Neutrophil (primary cell): Measurements from ENCODE around the gene TRIM2.

Experiments
- H3K27ac ChIP-seq: fragments of 200-600 bp; sonication (generic); 2 replicates; pipeline ENCODE4 v1.5.1; 2016; ENCODE audit warnings: mild to moderate bottlenecking, moderate library complexity
- H3K27me3 ChIP-seq: fragments of 200-600 bp; sonication (generic); 2 replicates; pipeline ENCODE4 v1.6.0; 2016; ENCODE audit warnings: mild to moderate bottlenecking
- H3K36me3 ChIP-seq: fragments of 200-600 bp; sonication (generic); 2 replicates; pipeline ENCODE4 v1.5.1; 2017
- H3K4me1 ChIP-seq, 2 experiments: fragments of 200-600 bp in 1 of 2; sonication (generic) in 1 of 2; 1 replicate in 1 of 2; 2 replicates in 1 of 2; pipeline versions ENCODE4 v1.5.1 to v1.6.1; 2013 to 2016; ENCODE audit warnings: low read depth in 1 of 2, low read length in 1 of 2, mild to moderate bottlenecking in 1 of 2, moderate library complexity in 1 of 2; ENCODE audit not compliant: control insufficient read depth in 1 of 2, insufficient read depth in 1 of 2
- H3K4me3 ChIP-seq, 2 experiments: fragments of 200-600 bp in 1 of 2; sonication (generic) in 1 of 2; 1 replicate in 1 of 2; 2 replicates in 1 of 2; pipeline ENCODE4 v1.5.1; 2013 to 2016; ENCODE audit warnings: low read depth in 1 of 2, low read length in 1 of 2, mild to moderate bottlenecking in 1 of 2, moderate library complexity in 1 of 2
- H3K9me3 ChIP-seq: fragments of 200-600 bp; sonication (generic); 2 replicates; pipeline ENCODE4 v1.5.1; 2016
- TF ChIP-seq, protein P1 (sequence below): fragments of 200-600 bp; sonication (generic); IDR thresholded peaks from 2 replicates; pipeline ENCODE4 v1.5.1; 2016; ENCODE audit warnings: antibody characterized with exemption

TRIM2 gene

DNA sequence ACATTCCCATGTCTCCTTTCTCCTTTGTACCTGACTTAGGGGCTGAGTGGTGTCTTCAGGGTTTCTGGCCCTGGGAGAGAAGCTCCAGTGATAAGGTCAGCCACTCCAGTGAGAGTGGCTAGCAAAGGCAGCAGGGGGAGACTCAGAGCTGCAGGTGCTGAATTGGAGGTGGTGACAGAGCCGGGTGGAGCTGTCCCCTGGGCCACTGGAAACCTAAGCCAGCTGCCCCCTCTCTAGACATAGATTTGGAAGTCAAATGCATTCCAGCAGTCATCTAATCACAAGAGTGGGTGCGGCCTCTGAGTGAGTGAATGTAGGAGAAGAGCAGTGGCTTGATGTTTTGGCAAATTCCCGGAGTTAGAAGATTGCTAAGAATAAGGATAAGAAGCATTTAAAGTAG, 28.5 kb downstream of the TRIM2 start:
- Histone ChIP-seq H3K27ac (no peak overlapping the region), H3K27me3 (peaks cover 30% of the 10 kb centered on the region), H3K4me1 (no peaks in the 10 kb centered on the region), H3K9me3 (no peaks in the 10 kb centered on the region), H3K4me3 (no peak overlapping the region), H3K36me3 (no peaks in the 10 kb centered on the region)
- TF ChIP-seq, protein P1, sequence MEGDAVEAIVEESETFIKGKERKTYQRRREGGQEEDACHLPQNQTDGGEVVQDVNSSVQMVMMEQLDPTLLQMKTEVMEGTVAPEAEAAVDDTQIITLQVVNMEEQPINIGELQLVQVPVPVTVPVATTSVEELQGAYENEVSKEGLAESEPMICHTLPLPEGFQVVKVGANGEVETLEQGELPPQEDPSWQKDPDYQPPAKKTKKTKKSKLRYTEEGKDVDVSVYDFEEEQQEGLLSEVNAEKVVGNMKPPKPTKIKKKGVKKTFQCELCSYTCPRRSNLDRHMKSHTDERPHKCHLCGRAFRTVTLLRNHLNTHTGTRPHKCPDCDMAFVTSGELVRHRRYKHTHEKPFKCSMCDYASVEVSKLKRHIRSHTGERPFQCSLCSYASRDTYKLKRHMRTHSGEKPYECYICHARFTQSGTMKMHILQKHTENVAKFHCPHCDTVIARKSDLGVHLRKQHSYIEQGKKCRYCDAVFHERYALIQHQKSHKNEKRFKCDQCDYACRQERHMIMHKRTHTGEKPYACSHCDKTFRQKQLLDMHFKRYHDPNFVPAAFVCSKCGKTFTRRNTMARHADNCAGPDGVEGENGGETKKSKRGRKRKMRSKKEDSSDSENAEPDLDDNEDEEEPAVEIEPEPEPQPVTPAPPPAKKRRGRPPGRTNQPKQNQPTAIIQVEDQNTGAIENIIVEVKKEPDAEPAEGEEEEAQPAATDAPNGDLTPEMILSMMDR: no peak

- H3K4me1 ChIP-seq: no peaks in the 10 kb centered on the region
These were observed 29.6 kb downstream of the TRIM2 start for GRCh38 chr4:153233761-153234371.

DNA sequence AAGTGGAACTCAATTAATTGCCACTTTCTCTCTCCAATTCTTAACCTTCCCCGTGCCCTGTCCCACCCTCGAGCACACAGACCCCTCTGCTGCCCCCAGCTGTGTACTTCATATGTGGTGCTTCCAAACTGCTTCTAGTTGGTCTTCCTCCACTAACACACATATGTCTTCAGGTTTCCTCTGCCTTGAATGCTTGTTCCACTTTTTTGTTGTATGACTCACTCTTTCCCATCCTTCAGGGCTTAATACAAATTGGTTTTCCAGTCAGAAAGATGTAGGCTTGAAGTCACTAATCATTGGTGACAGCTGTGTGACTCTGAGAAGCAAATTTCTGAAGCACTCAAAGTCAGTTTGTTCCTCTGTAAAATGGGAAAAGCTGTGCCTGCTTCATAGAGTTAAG, 30.6 kb downstream of the TRIM2 start:
- H3K27ac ChIP-seq: no peak overlapping the region
- H3K4me1 ChIP-seq: no peaks in the 10 kb centered on the region
- H3K4me3 ChIP-seq: no peak overlapping the region
- no peaks in the 10 kb centered on the region for H3K9me3 ChIP-seq
- no peaks in the 10 kb centered on the region for H3K36me3 ChIP-seq
- H3K27me3 ChIP-seq: peaks cover 25% of the 10 kb centered on the region
- TF ChIP-seq, protein P1: no peak

More at GRCh38 chr4:153233761-153234371, 29.6 kb downstream of the TRIM2 start:
- Histone ChIP-seq H3K27me3 (peaks cover 25% of the 10 kb centered on the region), H3K9me3 (no peaks in the 10 kb centered on the region), H3K36me3 (no peaks in the 10 kb centered on the region), H3K4me3 (no peak overlapping the region), H3K27ac (no peak overlapping the region)
- TF ChIP-seq, protein P1: no peak

- Histone ChIP-seq H3K27me3 (peaks cover 21% of the 10 kb centered on the region), H3K4me1 (no peaks in the 10 kb centered on the region), H3K9me3 (no peaks in the 10 kb centered on the region), H3K36me3 (no peaks in the 10 kb centered on the region), H3K27ac (no peak overlapping the region), H3K4me3 (no peak overlapping the region)
- TF ChIP-seq, protein P1: no peak
These were observed 34.1 kb downstream of the TRIM2 start for GRCh38 chr4:153238135-153238919.

DNA sequence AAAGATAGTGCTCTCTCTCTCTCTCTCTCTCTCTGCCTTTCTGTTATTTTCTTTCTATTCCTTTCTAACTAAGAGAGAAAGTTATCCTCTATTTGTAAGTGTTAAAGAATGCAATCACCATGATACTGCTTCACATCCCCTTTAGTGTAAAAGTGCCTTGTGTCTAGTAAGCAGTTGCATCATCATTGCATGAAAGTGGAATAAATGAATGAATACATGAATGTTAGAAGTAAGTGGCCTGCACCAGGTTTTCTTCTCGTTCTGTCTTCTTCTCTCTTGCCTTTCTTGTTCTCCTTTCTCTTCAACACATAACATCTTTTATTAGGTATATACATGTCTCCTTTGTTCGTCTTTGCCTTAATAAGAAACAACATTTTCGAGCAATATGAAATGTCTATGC, 35.2 kb downstream of the TRIM2 start:
- TF ChIP-seq, protein P1: no peak
- no peak overlapping the region for H3K27ac ChIP-seq
- no peaks in the 10 kb centered on the region for H3K9me3 ChIP-seq
- H3K4me3 ChIP-seq: no peak overlapping the region
- H3K27me3 ChIP-seq: peaks cover 12% of the 10 kb centered on the region
- H3K36me3 ChIP-seq: no peaks in the 10 kb centered on the region
- H3K4me1 ChIP-seq: no peaks in the 10 kb centered on the region
